Cardiac muscle cell (in vitro differentiated cells and primary cell): ENCODE measurements around the gene MMP17. TPM values are rescaled to one million over a fixed set of nuclear protein-coding genes. Genes with fewer than 3 reads are reported as not detected.

Experiments
- DNase-seq, 2 donors: peaks; one replicate each; pipeline versions ENCODE4 v3.0.0 to v3.0.0-alpha.2; 2010 to 2017; ENCODE audit warnings: low read depth in 1 of 2, low spot score in 1 of 2
- H3K27ac ChIP-seq: fragments of 200-600 bp; sonication (generic); 2 replicates; pipeline ENCODE4 v1.5.1; 2016
- H3K27me3 ChIP-seq: fragments of 200-600 bp; sonication (generic); 2 replicates; pipeline ENCODE4 v1.6.0; 2016; ENCODE audit warnings: control low read depth
- H3K36me3 ChIP-seq: fragments of 200-600 bp; sonication (generic); 2 replicates; pipeline ENCODE4 v1.5.1; 2016; ENCODE audit warnings: control low read depth
- H3K4me1 ChIP-seq: fragments of 200-600 bp; sonication (generic); 2 replicates; pipeline ENCODE4 v1.8.1; 2017; ENCODE audit warnings: low read depth, mild to moderate bottlenecking, mixed run types
- H3K4me3 ChIP-seq: fragments of 200-600 bp; sonication (generic); 2 replicates; pipeline ENCODE4 v1.5.1; 2016; ENCODE audit warnings: mild to moderate bottlenecking
- H3K9me3 ChIP-seq: fragments of 200-600 bp; sonication (generic); 2 replicates; pipeline ENCODE4 v1.5.1; 2017; ENCODE audit warnings: low read depth, mild to moderate bottlenecking, control low read depth
- polyA plus RNA-seq: library from polyadenylated mRNA; unstranded; fragments of >200 nt; fragmentation: Nextera tagmentation; extraction: Ambion mirVana; gene quantifications from 2 replicates; pipeline ENCODE4 v1.2.1, GENCODE V29; 2016
- total RNA-seq: library from RNA; depleted of rRNA; stranded (reverse); fragments of >200 nt; gene quantifications from 2 replicates; pipeline ENCODE4 v1.2.3, GENCODE V29; 2016
- TF ChIP-seq, protein P1 (sequence below): IDR thresholded peaks from 2 replicates; pipeline ENCODE4 v1.5.1; 2012; ENCODE audit warnings: low read depth, mild to moderate bottlenecking, low read length

MMP17 gene
- total and polyA plus RNA-seq, 2 experiments from 2014 or later, result 0.71 TPM; not detected in 1

DNA sequence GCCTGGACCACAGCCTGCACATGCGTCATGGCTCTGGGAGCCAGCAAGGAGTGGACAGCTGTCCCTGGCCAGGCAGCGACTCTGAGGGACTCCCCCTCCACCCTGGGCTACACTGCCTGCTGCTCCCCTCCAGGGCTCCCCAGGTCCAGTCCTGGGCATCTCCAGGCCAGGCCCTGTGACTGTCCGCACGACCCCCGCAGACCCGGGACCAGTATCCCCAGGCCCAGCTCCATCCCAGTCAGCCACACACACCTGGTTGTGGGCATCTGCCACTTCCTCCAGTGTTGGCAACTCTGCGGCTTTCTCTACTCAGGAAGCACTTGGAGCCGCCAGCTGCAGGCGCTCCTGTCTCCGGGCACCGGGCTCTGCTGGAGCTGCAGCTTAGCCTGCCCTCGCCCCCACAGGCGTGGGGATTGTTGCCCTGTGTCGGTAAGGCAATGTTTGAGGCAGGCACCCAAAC lies 68.6 kb downstream of the MMP17 start:
- no peaks in the 10 kb centered on the region for H3K9me3 ChIP-seq
- no peak overlapping the region for H3K4me3 ChIP-seq
- DNase-seq, result no peak
- H3K27ac ChIP-seq, result peak overlapping the region; percentile 81
- no peaks in the 10 kb centered on the region for H3K36me3 ChIP-seq
- peaks cover 12% of the 10 kb centered on the region for H3K4me1 ChIP-seq
- TF ChIP-seq, protein P1, sequence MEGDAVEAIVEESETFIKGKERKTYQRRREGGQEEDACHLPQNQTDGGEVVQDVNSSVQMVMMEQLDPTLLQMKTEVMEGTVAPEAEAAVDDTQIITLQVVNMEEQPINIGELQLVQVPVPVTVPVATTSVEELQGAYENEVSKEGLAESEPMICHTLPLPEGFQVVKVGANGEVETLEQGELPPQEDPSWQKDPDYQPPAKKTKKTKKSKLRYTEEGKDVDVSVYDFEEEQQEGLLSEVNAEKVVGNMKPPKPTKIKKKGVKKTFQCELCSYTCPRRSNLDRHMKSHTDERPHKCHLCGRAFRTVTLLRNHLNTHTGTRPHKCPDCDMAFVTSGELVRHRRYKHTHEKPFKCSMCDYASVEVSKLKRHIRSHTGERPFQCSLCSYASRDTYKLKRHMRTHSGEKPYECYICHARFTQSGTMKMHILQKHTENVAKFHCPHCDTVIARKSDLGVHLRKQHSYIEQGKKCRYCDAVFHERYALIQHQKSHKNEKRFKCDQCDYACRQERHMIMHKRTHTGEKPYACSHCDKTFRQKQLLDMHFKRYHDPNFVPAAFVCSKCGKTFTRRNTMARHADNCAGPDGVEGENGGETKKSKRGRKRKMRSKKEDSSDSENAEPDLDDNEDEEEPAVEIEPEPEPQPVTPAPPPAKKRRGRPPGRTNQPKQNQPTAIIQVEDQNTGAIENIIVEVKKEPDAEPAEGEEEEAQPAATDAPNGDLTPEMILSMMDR, result no peak
- no peaks in the 10 kb centered on the region for H3K27me3 ChIP-seq

DNA sequence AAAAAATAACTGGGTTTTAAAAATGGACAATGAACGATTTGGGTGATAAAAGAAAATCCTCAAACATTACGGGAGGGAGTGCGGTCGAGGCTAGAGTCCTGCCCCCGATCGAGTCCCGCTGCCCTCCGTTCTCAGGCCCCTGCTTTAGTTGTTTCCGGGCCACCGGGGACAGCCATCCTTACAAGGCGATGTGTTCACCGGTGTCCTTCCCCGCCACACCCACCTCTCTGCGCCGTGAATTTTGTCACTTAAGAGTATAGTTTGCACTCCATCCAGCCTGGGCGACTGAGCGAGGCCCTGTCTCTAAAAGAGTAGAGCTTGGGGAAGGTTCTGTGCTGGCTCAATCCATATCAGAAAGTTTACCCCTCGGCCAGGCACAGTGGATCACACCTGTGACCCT lies 69.1 kb downstream of the MMP17 start:
- H3K36me3 ChIP-seq, result no peaks in the 10 kb centered on the region

DNA sequence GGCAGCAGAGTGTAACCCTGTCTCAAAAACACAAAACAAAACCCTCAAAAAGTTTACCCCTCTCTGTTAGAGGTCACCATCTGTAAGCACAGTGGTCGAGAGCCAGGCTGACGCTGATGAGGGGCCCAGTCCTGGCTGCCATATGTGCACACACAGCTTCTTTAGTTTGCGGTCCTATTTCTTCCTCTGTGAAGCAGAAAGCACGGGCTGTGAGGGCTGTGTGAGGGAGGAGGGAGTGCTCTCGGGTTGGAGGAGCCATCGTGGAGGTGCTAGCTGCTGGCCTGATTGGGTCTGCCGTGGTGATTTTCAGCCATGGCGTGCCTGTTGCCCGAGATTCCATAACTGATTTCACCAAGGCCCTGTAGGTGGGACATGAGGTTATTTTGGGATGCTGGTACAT lies 69.7 kb downstream of the MMP17 start:
- no peak overlapping the region for H3K27ac ChIP-seq
- peaks cover 12% of the 10 kb centered on the region for H3K4me1 ChIP-seq
- H3K4me3 ChIP-seq, result no peak overlapping the region
- no peak for DNase-seq
- no peaks in the 10 kb centered on the region for H3K9me3 ChIP-seq
- TF ChIP-seq, protein P1, result no peak
- no peaks in the 10 kb centered on the region for H3K36me3 ChIP-seq
- H3K27me3 ChIP-seq, result no peaks in the 10 kb centered on the region

More for the DNA sequence above, 69.1 kb downstream of the MMP17 start:
- TF ChIP-seq, protein P1, result no peak
- Histone ChIP-seq H3K4me3 (no peak overlapping the region), H3K27me3 (no peaks in the 10 kb centered on the region), H3K4me1 (peaks cover 12% of the 10 kb centered on the region), H3K9me3 (no peaks in the 10 kb centered on the region), H3K27ac (no peak overlapping the region)
- DNase-seq, result no peak

DNA sequence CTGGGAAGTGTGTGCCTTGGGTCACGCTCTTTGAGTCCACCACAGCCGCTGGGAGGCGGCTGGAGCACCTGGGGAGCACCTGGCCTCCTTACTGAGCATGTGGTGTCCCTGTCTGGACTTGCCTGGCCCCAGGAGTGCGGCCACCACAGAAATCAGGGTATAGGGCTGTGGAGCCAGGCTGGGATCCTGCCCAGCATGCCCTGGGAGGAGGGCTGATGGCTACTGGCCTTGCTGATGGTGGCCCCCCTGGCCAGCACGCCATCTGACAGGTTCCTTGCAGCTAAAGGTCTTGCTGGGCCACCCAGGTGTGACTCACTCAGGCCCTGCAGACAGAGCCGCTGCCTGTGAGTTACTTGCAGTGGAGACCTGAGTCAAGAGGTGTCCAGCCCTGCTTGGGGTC lies 72.2 kb downstream of the MMP17 start:
- TF ChIP-seq, protein P1, result no peak
- Histone ChIP-seq H3K9me3 (no peaks in the 10 kb centered on the region), H3K36me3 (no peaks in the 10 kb centered on the region), H3K27me3 (no peaks in the 10 kb centered on the region), H3K4me1 (peaks cover 11% of the 10 kb centered on the region), H3K4me3 (no peak overlapping the region), H3K27ac (no peak overlapping the region)
- no peak for DNase-seq

Other genes with a start within 250 kb of the MMP17 start
- 29.8 and 44.8 TPM in 2 replicates for gene SFSWAP, start 117.3 kb upstream of the MMP17 start, total RNA-seq
- gene SFSWAP, start 117.3 kb upstream of the MMP17 start, polyA plus RNA-seq, result 24.1 and 29.9 TPM in 2 replicates
- gene ULK1, start 66.2 kb downstream of the MMP17 start, total RNA-seq, result 17.8 and 27.6 TPM in 2 replicates
- 14.2 and 16.2 TPM in 2 replicates for gene ULK1, start 66.2 kb downstream of the MMP17 start, polyA plus RNA-seq
- 7.2 and 7.4 TPM in 2 replicates for gene PUS1, start 100.9 kb downstream of the MMP17 start, total RNA-seq
- gene PUS1, start 100.9 kb downstream of the MMP17 start, polyA plus RNA-seq, result 7.6 and 10.4 TPM in 2 replicates
- 13.2 and 28.4 TPM in 2 replicates for gene EP400, start 121.5 kb downstream of the MMP17 start, total RNA-seq
- gene EP400, start 121.5 kb downstream of the MMP17 start, polyA plus RNA-seq, result 14.6 and 15.8 TPM in 2 replicates